HepG2 (cell line): ENCODE data around the gene SLC13A5. TPM values are rescaled to one million over a fixed set of nuclear protein-coding genes. Genes with fewer than 3 reads are reported as not detected.
A peak's percentile ranks its signal among the peaks of the same experiment; 100 is the strongest.

Source experiments
- BRCA1 ChIP-seq: sonication (generic); formaldehyde crosslinking; IDR thresholded peaks from 2 replicates; pipeline ENCODE4 v1.4.0; 2020; ENCODE audit warnings: missing genetic modification reagents
- CC2D1A ChIP-seq: sonication (generic); formaldehyde crosslinking; IDR thresholded peaks from 2 replicates; pipeline ENCODE4 v1.8.1; 2023; ENCODE audit warnings: mild to moderate bottlenecking, missing genetic modification reagents
- CEBPB ChIP-seq: IDR thresholded peaks from 2 replicates; pipeline ENCODE4 v1.6.1; 2011; ENCODE audit warnings: low read depth, low read length, improper control_type of control experiment, borderline replicate concordance
- GTF2F1 ChIP-seq: fragments of 150-350 bp; IDR thresholded peaks from 2 replicates; pipeline ENCODE4 v1.6.1; 2014; ENCODE audit warnings: low read length
- HBP1 ChIP-seq: IDR thresholded peaks from 2 replicates; pipeline ENCODE4 v1.6.1; 2016; ENCODE audit warnings: low read depth, control low read depth
- JDP2 ChIP-seq: sonication (generic); formaldehyde crosslinking; IDR thresholded peaks from 2 replicates; pipeline ENCODE4 v1.8.1; 2022; ENCODE audit warnings: missing genetic modification reagents, borderline replicate concordance
- JUNB ChIP-seq: sonication (generic); formaldehyde crosslinking; IDR thresholded peaks from 2 replicates; pipeline ENCODE4 v1.8.0; 2022; ENCODE audit warnings: missing genetic modification reagents, mild to moderate bottlenecking, borderline replicate concordance
- MIER2 ChIP-seq: IDR thresholded peaks from 2 replicates; pipeline ENCODE4 v1.6.1; 2016; ENCODE audit warnings: missing biosample characterization, missing genetic modification reagents
- MXD1 ChIP-seq: sonication (generic); formaldehyde crosslinking; IDR thresholded peaks from 2 replicates; pipeline ENCODE4 v1.4.0; 2020; ENCODE audit warnings: mild to moderate bottlenecking, missing genetic modification reagents
- PAXIP1 ChIP-seq: sonication (generic); formaldehyde crosslinking; conservative IDR thresholded peaks from 2 replicates; pipeline ENCODE4 v1.4.0; 2020; ENCODE audit warnings: mild to moderate bottlenecking, missing genetic modification reagents, moderate library complexity
- RNF219 ChIP-seq: sonication (generic); formaldehyde crosslinking; IDR thresholded peaks from 2 replicates; pipeline ENCODE4 v1.5.0; 2020; ENCODE audit warnings: mild to moderate bottlenecking, missing genetic modification reagents
- SIN3B ChIP-seq: fragments of 150-350 bp; IDR thresholded peaks from 2 replicates; pipeline ENCODE4 v1.6.1; 2014; ENCODE audit warnings: low read length
- SMAD3 ChIP-seq: sonication (generic); formaldehyde crosslinking; IDR thresholded peaks from 2 replicates; pipeline ENCODE4 v1.4.0; 2020; ENCODE audit warnings: missing genetic modification reagents
- THAP7 ChIP-seq: sonication (generic); formaldehyde crosslinking; IDR thresholded peaks from 2 replicates; pipeline ENCODE4 v1.8.1; 2023; ENCODE audit warnings: mild to moderate bottlenecking, missing genetic modification reagents
- ZC3H4 ChIP-seq: sonication (generic); formaldehyde crosslinking; IDR thresholded peaks from 2 replicates; pipeline ENCODE4 v1.4.0; 2020; ENCODE audit warnings: missing genetic modification reagents, borderline replicate concordance
- ZKSCAN1 ChIP-seq: fragments of 150-350 bp; IDR thresholded peaks from 2 replicates; pipeline ENCODE4 v1.6.1; 2014; ENCODE audit warnings: low read length
- ZNF225 ChIP-seq: sonication (generic); formaldehyde crosslinking; IDR thresholded peaks from 2 replicates; pipeline ENCODE4 v1.4.0; 2020; ENCODE audit warnings: mild to moderate bottlenecking, missing genetic modification reagents
- ZNF468 ChIP-seq: sonication (generic); formaldehyde crosslinking; IDR thresholded peaks from 2 replicates; pipeline ENCODE4 v1.8.0; 2022; ENCODE audit warnings: mild to moderate bottlenecking, moderate library complexity, missing genetic modification reagents
- ZNF567 ChIP-seq: sonication (generic); formaldehyde crosslinking; IDR thresholded peaks from 2 replicates; pipeline ENCODE4 v1.8.1; 2023; ENCODE audit warnings: mild to moderate bottlenecking, missing genetic modification reagents, borderline replicate concordance
- ZNF605 ChIP-seq: sonication (generic); formaldehyde crosslinking; IDR thresholded peaks from 2 replicates; pipeline ENCODE4 v1.8.0; 2022; ENCODE audit warnings: mild to moderate bottlenecking, missing genetic modification reagents
- ZNF839 ChIP-seq: sonication (generic); formaldehyde crosslinking; IDR thresholded peaks from 2 replicates; pipeline ENCODE4 v1.4.0; 2020; ENCODE audit warnings: missing genetic modification reagents, mild to moderate bottlenecking, borderline replicate concordance
- ZSCAN30 ChIP-seq: sonication (generic); formaldehyde crosslinking; IDR thresholded peaks from 2 replicates; pipeline ENCODE4 v1.5.0; 2020; ENCODE audit warnings: mild to moderate bottlenecking, missing genetic modification reagents
- polyA plus RNA-seq, 8 experiments: library from polyadenylated mRNA; depleted of rRNA in 3 of 8; stranded (reverse) in 7 of 8; unstranded in 1 of 8; fragments of >200 nt; fragmentation: Illumina TruSeq in 4 of 8; extraction: Trizol in 4 of 8; gene quantifications; 2 replicates each; pipeline versions ENCODE4 v1.2.1 to v1.2.3, GENCODE V29; 2011 to 2016; ENCODE audit warnings: low read depth in 4 of 8, missing spikeins in 1 of 8, mixed read lengths in 1 of 8; ENCODE audit not compliant: insufficient read depth in 1 of 8
- total RNA-seq, 5 experiments: library from RNA; depleted of rRNA; stranded (reverse); fragments of >200 nt; fragmentation: Illumina TruSeq; extraction: Trizol; gene quantifications; 2 replicates each; pipeline ENCODE4 v1.2.3, GENCODE V29; 2016; ENCODE audit warnings: low read depth in 1 of 5

SLC13A5 gene
- total and polyA plus RNA-seq, 2 of the 13 experiments (the other 11 are each of a cell fraction or from before 2014, with no cell fraction given): 42.8 to 310 TPM

GRCh38 chr17:6639586-6640535 is 73.3 kb downstream of the SLC13A5 start (continued):
- TF ChIP-seq ZSCAN30 (CRISPR knock-in tag) (no peak), ZNF225 (CRISPR knock-in tag) (no peak), BRCA1 (no peak), THAP7 (CRISPR knock-in tag) (no peak), SIN3B (no peak), CEBPB (no peak), ZNF567 (no peak), JUNB (CRISPR knock-in tag) (no peak), ZNF605 (CRISPR knock-in tag) (peak; percentile 42; the same call in 1 of the 2 replicates), ZNF839 (CRISPR knock-in tag) (no peak), ZNF468 (no peak), ZC3H4 (no peak), GTF2F1 (no peak), MXD1 (no peak), ZKSCAN1 (no peak), CC2D1A (CRISPR knock-in tag) (no peak), HBP1 (CRISPR knock-in tag) (0 out of 2 replicates have a peak, but pooled peaks have one; percentile 11), JDP2 (CRISPR knock-in tag) (no peak), MIER2 (CRISPR knock-in tag) (no peak), RNF219 (no peak), PAXIP1 (CRISPR knock-in tag) (no peak), SMAD3 (no peak)
